WTC11 (cell line): ENCODE measurements around the gene PCDHGC4. TPM values are rescaled to one million over a fixed set of nuclear protein-coding genes. Genes with fewer than 3 reads are reported as not detected.

Source experiments
- ATAC-seq: fragments of 200-7000 bp; cut with Tn5 transposase; 2 replicates; pipeline ENCODE4 v1.10.0; 2021; ENCODE audit warnings: mild to moderate bottlenecking, moderate library complexity
- CTCF ChIA-PET: fragments of 300-600 bp; sonication (Branson Sonifier 250); formaldehyde crosslinking; loops from one replicate; lab custom pipeline; 2021; ENCODE audit warnings: antibody characterized with exemption; lab: Charles Lee
- POLR2A ChIA-PET: fragments of 350-600 bp; sonication (Branson Sonifier 250); formaldehyde crosslinking; loops from one replicate; lab custom pipeline; 2021; ENCODE audit warnings: antibody characterized with exemption; lab: Charles Lee
- DNase-seq: peaks from one replicate; pipeline ENCODE4 v3.0.0; 2021; ENCODE audit warnings: low spot score
- H3K27ac Mint-ChIP-seq: 2 replicates; pipeline ENCODE4 v1.8.0; 2021; ENCODE audit warnings: mixed read lengths
- H3K27me3 Mint-ChIP-seq: 2 replicates; pipeline ENCODE4 v1.8.0; 2021; ENCODE audit warnings: low read depth, mild to moderate bottlenecking, moderate library complexity, mixed read lengths
- H3K36me3 Mint-ChIP-seq: 2 replicates; pipeline ENCODE4 v1.8.0; 2021; ENCODE audit warnings: mixed read lengths
- H3K4me1 Mint-ChIP-seq: 2 replicates; pipeline ENCODE4 v1.8.0; 2022; ENCODE audit warnings: mixed read lengths
- H3K4me3 Mint-ChIP-seq: 2 replicates; pipeline ENCODE4 v1.8.0; 2021; ENCODE audit warnings: mild to moderate bottlenecking, moderate library complexity, mixed read lengths
- H3K9me3 Mint-ChIP-seq: 2 replicates; pipeline ENCODE4 v1.8.0; 2021; ENCODE audit warnings: mixed read lengths
- EMX1 ChIP-seq: fragments of 250-450 bp; sonication (Bioruptor Pico); IDR thresholded peaks from 2 replicates; pipeline ENCODE4 v1.8.0; 2021; ENCODE audit warnings: mild to moderate bottlenecking
- ERG ChIP-seq: fragments of 250-450 bp; sonication (Bioruptor Pico); IDR thresholded peaks from 2 replicates; pipeline ENCODE4 v1.8.0; 2021; ENCODE audit warnings: mild to moderate bottlenecking
- ETV6 ChIP-seq: sonication (generic); formaldehyde crosslinking; IDR thresholded peaks from 2 replicates; pipeline ENCODE4 v1.8.1; 2022; ENCODE audit warnings: mild to moderate bottlenecking, missing genetic modification reagents
- FOXK1 ChIP-seq: sonication (generic); formaldehyde crosslinking; IDR thresholded peaks from 2 replicates; pipeline ENCODE4 v1.8.0; 2022; ENCODE audit warnings: mild to moderate bottlenecking, moderate library complexity, missing genetic modification reagents
- FOXP1 ChIP-seq: sonication (generic); formaldehyde crosslinking; IDR thresholded peaks from 2 replicates; pipeline ENCODE4 v1.8.0; 2022; ENCODE audit warnings: missing genetic modification reagents, mild to moderate bottlenecking, moderate library complexity, borderline replicate concordance
- FOXP4 ChIP-seq: sonication (generic); formaldehyde crosslinking; IDR thresholded peaks from 2 replicates; pipeline ENCODE4 v1.8.0; 2022; ENCODE audit warnings: mild to moderate bottlenecking, missing genetic modification reagents
- GTF2I ChIP-seq: fragments of 250-450 bp; sonication (Bioruptor Pico); conservative IDR thresholded peaks from 2 replicates; pipeline ENCODE4 v1.4.0; 2021; ENCODE audit warnings: mild to moderate bottlenecking
- IRF2 ChIP-seq: sonication (generic); formaldehyde crosslinking; IDR thresholded peaks from 2 replicates; pipeline ENCODE4 v1.8.0; 2022; ENCODE audit warnings: low read depth, missing genetic modification reagents, borderline replicate concordance
- KAT7 ChIP-seq: sonication (generic); formaldehyde crosslinking; IDR thresholded peaks from 2 replicates; pipeline ENCODE4 v1.8.1; 2023; ENCODE audit warnings: missing genetic modification reagents, mild to moderate bottlenecking, borderline replicate concordance
- NFYB ChIP-seq: sonication (generic); formaldehyde crosslinking; conservative IDR thresholded peaks from 2 replicates; pipeline ENCODE4 v1.8.0; 2022; ENCODE audit warnings: low read depth, missing genetic modification reagents
- NR1H2 ChIP-seq: sonication (generic); formaldehyde crosslinking; IDR thresholded peaks from 2 replicates; pipeline ENCODE4 v1.9.0; 2021; ENCODE audit warnings: mild to moderate bottlenecking, moderate library complexity, missing genetic modification reagents
- STAT6 ChIP-seq: sonication (generic); formaldehyde crosslinking; conservative IDR thresholded peaks from 2 replicates; pipeline ENCODE4 v1.8.1; 2023; ENCODE audit warnings: mild to moderate bottlenecking, low read depth, missing genetic modification reagents, moderate library complexity
- TP53 ChIP-seq: sonication (generic); formaldehyde crosslinking; IDR thresholded peaks from 2 replicates; pipeline ENCODE4 v1.8.1; 2023; ENCODE audit warnings: mild to moderate bottlenecking, missing genetic modification reagents
- USF2 ChIP-seq: sonication (generic); formaldehyde crosslinking; IDR thresholded peaks from 2 replicates; pipeline ENCODE4 v1.8.1; 2023; ENCODE audit warnings: mild to moderate bottlenecking, missing genetic modification reagents, moderate library complexity
- ZNF219 ChIP-seq: sonication (generic); formaldehyde crosslinking; IDR thresholded peaks from 2 replicates; pipeline ENCODE4 v1.8.0; 2023; ENCODE audit warnings: missing genetic modification reagents, mild to moderate bottlenecking, borderline replicate concordance
- ZNF281 ChIP-seq: sonication (generic); formaldehyde crosslinking; IDR thresholded peaks from 2 replicates; pipeline ENCODE4 v1.8.0; 2023; ENCODE audit warnings: mild to moderate bottlenecking, missing genetic modification reagents
- ZNF416 ChIP-seq: fragments of 250-450 bp; sonication (Bioruptor Pico); IDR thresholded peaks from 2 replicates; pipeline ENCODE4 v1.9.0; 2021; ENCODE audit warnings: mild to moderate bottlenecking, inconsistent platforms
- ZSCAN18 ChIP-seq: fragments of 250-450 bp; sonication (Bioruptor Pico); IDR thresholded peaks from 2 replicates; pipeline ENCODE4 v2.1.2; 2022; ENCODE audit warnings: mild to moderate bottlenecking, moderate library complexity
- total RNA-seq: library from RNA; stranded (reverse); gene quantifications from 3 replicates; pipeline ENCODE4 v1.2.3, GENCODE V29; 2021
- TF ChIP-seq, protein P1 (sequence below): sonication (generic); formaldehyde crosslinking; IDR thresholded peaks from 2 replicates; pipeline ENCODE4 v1.8.1; 2022; ENCODE audit warnings: mild to moderate bottlenecking, missing genetic modification reagents, moderate library complexity, borderline replicate concordance
- TF ChIP-seq, protein P2 (sequence below): sonication (generic); formaldehyde crosslinking; IDR thresholded peaks from 2 replicates; pipeline ENCODE4 v1.8.1; 2022; ENCODE audit warnings: low read depth, missing genetic modification reagents, borderline replicate concordance
- TF ChIP-seq, protein P3 (sequence below): sonication (generic); formaldehyde crosslinking; IDR thresholded peaks from 2 replicates; pipeline ENCODE4 v1.8.0; 2022; ENCODE audit warnings: mild to moderate bottlenecking, missing genetic modification reagents

The PCDHGC4 gene
- total RNA-seq, 1 experiment from 2014 or later: 6.1 TPM

DNA sequence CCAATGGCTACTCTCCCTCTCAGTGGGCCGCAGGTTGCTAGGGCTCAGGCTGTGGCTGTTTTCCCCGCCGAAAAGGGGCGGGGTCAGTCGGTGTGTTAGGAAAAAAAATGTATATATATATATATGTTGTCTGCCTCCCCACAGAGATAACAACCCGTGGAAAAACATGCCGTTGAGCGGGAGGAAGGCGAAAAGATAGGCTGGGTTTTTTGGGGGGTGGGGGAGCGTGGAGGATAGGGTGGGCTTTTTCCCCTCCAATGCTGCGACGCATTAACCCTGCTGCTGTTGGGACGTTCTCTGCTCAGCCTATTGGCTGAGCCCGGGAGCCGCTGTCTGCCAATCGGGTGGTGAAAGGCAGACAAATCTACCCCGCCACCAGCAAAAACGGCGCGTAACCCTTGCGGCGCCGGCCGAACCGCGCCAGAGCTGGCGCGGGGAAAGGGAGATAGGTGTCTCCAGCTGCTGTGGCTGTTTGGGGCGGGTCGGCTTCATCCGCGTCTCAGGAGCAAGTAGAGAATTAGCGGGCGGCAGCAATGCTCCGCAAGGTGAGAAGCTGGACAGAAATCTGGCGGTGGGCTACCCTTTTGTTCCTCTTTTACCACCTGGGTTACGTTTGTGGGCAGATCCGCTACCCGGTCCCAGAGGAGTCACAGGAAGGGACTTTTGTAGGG, at the start of gene PCDHGC4 (continued):
- TF ChIP-seq FOXP4 (CRISPR knock-in tag) (no peak), ETV6 (CRISPR knock-in tag) (no peak; the same call in 1 of the 2 replicates), ZNF219 (no peak)

- CTCF ChIA-PET: no interaction called here
Observed at GRCh38 chr5:141437221-141437620, 47.6 kb upstream of the PCDHGC4 start.

More at GRCh38 chr5:141437221-141437620, 47.6 kb upstream of the PCDHGC4 start:
- no peak overlapping the region for H3K4me3 Mint-ChIP-seq
- no peaks in the 10 kb centered on the region for H3K27me3 Mint-ChIP-seq
- DNase-seq (no peak), ATAC-seq (no peak)
- peaks cover 33% of the 10 kb centered on the region for H3K9me3 Mint-ChIP-seq
- H3K4me1 Mint-ChIP-seq: peaks cover 10% of the 10 kb centered on the region
- POLR2A ChIA-PET: no interaction called here
- no peak for TF ChIP-seq IRF2 (CRISPR knock-in tag)
- no peak for TF ChIP-seq NFYB (CRISPR knock-in tag)
- TF ChIP-seq GTF2I (CRISPR knock-in tag): no peak
- TF ChIP-seq EMX1: no peak
- no peak for TF ChIP-seq STAT6 (CRISPR knock-in tag)
- TF ChIP-seq FOXK1: no peak
- TF ChIP-seq ZNF281 (CRISPR knock-in tag): no peak
- TF ChIP-seq USF2 (CRISPR knock-in tag): no peak
- no peak for TF ChIP-seq TP53 (CRISPR knock-in tag)
- TF ChIP-seq, protein P1, sequence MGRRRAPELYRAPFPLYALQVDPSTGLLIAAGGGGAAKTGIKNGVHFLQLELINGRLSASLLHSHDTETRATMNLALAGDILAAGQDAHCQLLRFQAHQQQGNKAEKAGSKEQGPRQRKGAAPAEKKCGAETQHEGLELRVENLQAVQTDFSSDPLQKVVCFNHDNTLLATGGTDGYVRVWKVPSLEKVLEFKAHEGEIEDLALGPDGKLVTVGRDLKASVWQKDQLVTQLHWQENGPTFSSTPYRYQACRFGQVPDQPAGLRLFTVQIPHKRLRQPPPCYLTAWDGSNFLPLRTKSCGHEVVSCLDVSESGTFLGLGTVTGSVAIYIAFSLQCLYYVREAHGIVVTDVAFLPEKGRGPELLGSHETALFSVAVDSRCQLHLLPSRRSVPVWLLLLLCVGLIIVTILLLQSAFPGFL (CRISPR knock-in tag): no peak
- TF ChIP-seq, protein P2, sequence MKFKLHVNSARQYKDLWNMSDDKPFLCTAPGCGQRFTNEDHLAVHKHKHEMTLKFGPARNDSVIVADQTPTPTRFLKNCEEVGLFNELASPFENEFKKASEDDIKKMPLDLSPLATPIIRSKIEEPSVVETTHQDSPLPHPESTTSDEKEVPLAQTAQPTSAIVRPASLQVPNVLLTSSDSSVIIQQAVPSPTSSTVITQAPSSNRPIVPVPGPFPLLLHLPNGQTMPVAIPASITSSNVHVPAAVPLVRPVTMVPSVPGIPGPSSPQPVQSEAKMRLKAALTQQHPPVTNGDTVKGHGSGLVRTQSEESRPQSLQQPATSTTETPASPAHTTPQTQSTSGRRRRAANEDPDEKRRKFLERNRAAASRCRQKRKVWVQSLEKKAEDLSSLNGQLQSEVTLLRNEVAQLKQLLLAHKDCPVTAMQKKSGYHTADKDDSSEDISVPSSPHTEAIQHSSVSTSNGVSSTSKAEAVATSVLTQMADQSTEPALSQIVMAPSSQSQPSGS: no peak
- TF ChIP-seq, protein P3, sequence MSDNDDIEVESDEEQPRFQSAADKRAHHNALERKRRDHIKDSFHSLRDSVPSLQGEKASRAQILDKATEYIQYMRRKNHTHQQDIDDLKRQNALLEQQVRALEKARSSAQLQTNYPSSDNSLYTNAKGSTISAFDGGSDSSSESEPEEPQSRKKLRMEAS: no peak
- TF ChIP-seq KAT7 (CRISPR knock-in tag): no peak
- no peak for TF ChIP-seq ZSCAN18 (CRISPR knock-in tag)
- no peak for TF ChIP-seq NR1H2 (CRISPR knock-in tag)
- no peak for TF ChIP-seq ETV6 (CRISPR knock-in tag)
- no peak for TF ChIP-seq ZNF416
- TF ChIP-seq FOXP1 (CRISPR knock-in tag): no peak
- TF ChIP-seq ERG: no peak
- no peak overlapping the region for H3K27ac Mint-ChIP-seq
- peaks cover 34% of the 10 kb centered on the region for H3K36me3 Mint-ChIP-seq
